ENCODE results near the gene FAM229B.

FAM229B gene

GRCh38 chr6:112144145-112144926 is 56.9 kb downstream of the FAM229B start:
- Mint-ChIP-seq H3K27ac (no peak overlapping the region), H3K36me3 (ENCODE audit: low read depth) (no peaks in the 10 kb centered on the region)

GRCh38 chr6:112145080-112145573 is 57.7 kb downstream of the FAM229B start:
- H3K9me3 Mint-ChIP-seq: no peaks in the 10 kb centered on the region
- peaks cover 7% of the 10 kb centered on the region for H3K27me3 Mint-ChIP-seq

More at GRCh38 chr6:112144145-112144926, 56.9 kb downstream of the FAM229B start:
- H3K4me3 Mint-ChIP-seq: no peak overlapping the region
- H3K4me1 Mint-ChIP-seq (ENCODE audit: low read depth): peaks cover 9% of the 10 kb centered on the region
- H3K27me3 Mint-ChIP-seq: peaks cover 7% of the 10 kb centered on the region
- no peak for DNase-seq
- no peaks in the 10 kb centered on the region for H3K9me3 Mint-ChIP-seq

GRCh38 chr6:112148103-112148502 is 60.7 kb downstream of the FAM229B start:
- Mint-ChIP-seq H3K4me3 (no peak overlapping the region), H3K36me3 (ENCODE audit: low read depth) (no peaks in the 10 kb centered on the region), H3K27me3 (peaks cover 14% of the 10 kb centered on the region), H3K9me3 (no peaks in the 10 kb centered on the region), H3K4me1 (ENCODE audit: low read depth) (peaks cover 7% of the 10 kb centered on the region), H3K27ac (no peak overlapping the region)
- DNase-seq: no peak

More at GRCh38 chr6:112145080-112145573, 57.7 kb downstream of the FAM229B start:
- H3K27ac Mint-ChIP-seq: no peak overlapping the region
- H3K36me3 Mint-ChIP-seq (ENCODE audit: low read depth): no peaks in the 10 kb centered on the region
- H3K4me1 Mint-ChIP-seq (ENCODE audit: low read depth): peaks cover 10% of the 10 kb centered on the region
- no peak for DNase-seq
- H3K4me3 Mint-ChIP-seq: no peak overlapping the region

DNA sequence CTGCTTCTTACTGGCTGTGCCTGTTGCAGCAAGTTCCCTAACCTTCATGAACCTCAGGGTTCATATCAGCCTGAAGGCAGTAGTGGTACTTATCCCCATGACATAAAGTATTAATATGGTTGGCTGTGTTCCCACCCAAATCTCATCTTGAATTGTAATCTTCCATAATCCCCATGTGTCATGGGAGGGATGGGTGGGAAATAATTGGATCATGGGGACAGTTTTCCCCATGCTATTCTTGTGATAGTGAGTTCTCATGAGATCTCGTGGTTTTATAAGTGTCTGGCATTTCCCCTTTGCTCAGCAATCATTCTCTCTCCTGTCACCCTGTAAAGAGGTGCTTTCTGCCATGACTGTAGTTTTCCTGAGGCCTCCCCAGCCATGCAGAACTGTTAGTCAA is 61.8 kb downstream of the FAM229B start:
- Mint-ChIP-seq H3K4me1 (ENCODE audit: low read depth) (peaks cover 15% of the 10 kb centered on the region), H3K9me3 (no peaks in the 10 kb centered on the region), H3K4me3 (no peak overlapping the region), H3K27ac (no peak overlapping the region), H3K27me3 (peaks cover 16% of the 10 kb centered on the region), H3K36me3 (ENCODE audit: low read depth) (no peaks in the 10 kb centered on the region)
- no peak for DNase-seq

GRCh38 chr6:112149719-112150263 is 62.4 kb downstream of the FAM229B start:
- H3K4me3 Mint-ChIP-seq: no peak overlapping the region
- H3K4me1 Mint-ChIP-seq (ENCODE audit: low read depth): peaks cover 21% of the 10 kb centered on the region
- no peak for DNase-seq
- H3K36me3 Mint-ChIP-seq (ENCODE audit: low read depth): no peaks in the 10 kb centered on the region
- H3K9me3 Mint-ChIP-seq: no peaks in the 10 kb centered on the region
- H3K27me3 Mint-ChIP-seq: peaks cover 16% of the 10 kb centered on the region
- H3K27ac Mint-ChIP-seq: no peak overlapping the region

GRCh38 chr6:112150363-112150762 is 63.0 kb downstream of the FAM229B start:
- H3K36me3 Mint-ChIP-seq (ENCODE audit: low read depth): no peaks in the 10 kb centered on the region
- no peak for DNase-seq
- peaks cover 26% of the 10 kb centered on the region for H3K4me1 Mint-ChIP-seq (ENCODE audit: low read depth)
- peaks cover 16% of the 10 kb centered on the region for H3K27me3 Mint-ChIP-seq
- no peak overlapping the region for H3K4me3 Mint-ChIP-seq
- no peaks in the 10 kb centered on the region for H3K9me3 Mint-ChIP-seq
- H3K27ac Mint-ChIP-seq: no peak overlapping the region
